Neural progenitor cell (in vitro differentiated cells): ENCODE measurements around the gene FAM131B.

ENCODE experiments used
- EZH2 ChIP-seq: fragments of 200-600 bp; sonication (generic); IDR thresholded peaks from 2 replicates; pipeline ENCODE4 v1.6.1; 2017; ENCODE audit warnings: antibody characterized with exemption, mild to moderate bottlenecking, moderate library complexity
- EZH2phosphoT487 ChIP-seq: fragments of 200-600 bp; sonication (generic); IDR thresholded peaks from 2 replicates; pipeline ENCODE4 v1.6.1; 2017; ENCODE audit warnings: antibody characterized with exemption
- TF ChIP-seq, protein P1 (sequence below): fragments of 200-600 bp; sonication (generic); IDR thresholded peaks from 2 replicates; pipeline ENCODE4 v1.5.1; 2017; ENCODE audit warnings: antibody characterized with exemption, mild to moderate bottlenecking

DNA sequence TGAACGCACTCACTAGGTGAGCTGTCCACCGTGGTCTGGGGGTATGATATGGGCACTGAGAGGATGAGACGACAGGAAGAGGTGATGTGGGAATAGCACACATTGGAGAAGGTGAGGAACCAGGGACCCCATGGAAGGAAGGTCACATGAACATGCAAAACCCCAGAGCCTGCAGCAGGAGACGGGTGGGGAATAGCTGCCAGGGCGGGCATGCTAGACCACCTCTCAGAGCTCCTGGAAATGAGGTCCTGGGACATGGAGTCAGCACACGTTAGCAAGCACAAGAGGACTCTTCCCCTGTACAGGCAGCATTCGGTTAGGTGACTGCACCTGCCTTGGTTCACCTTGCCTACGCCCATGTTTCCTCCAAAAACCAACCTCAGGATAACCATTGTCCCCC is 8.1 kb downstream of the FAM131B start:
- TF ChIP-seq, protein P1, sequence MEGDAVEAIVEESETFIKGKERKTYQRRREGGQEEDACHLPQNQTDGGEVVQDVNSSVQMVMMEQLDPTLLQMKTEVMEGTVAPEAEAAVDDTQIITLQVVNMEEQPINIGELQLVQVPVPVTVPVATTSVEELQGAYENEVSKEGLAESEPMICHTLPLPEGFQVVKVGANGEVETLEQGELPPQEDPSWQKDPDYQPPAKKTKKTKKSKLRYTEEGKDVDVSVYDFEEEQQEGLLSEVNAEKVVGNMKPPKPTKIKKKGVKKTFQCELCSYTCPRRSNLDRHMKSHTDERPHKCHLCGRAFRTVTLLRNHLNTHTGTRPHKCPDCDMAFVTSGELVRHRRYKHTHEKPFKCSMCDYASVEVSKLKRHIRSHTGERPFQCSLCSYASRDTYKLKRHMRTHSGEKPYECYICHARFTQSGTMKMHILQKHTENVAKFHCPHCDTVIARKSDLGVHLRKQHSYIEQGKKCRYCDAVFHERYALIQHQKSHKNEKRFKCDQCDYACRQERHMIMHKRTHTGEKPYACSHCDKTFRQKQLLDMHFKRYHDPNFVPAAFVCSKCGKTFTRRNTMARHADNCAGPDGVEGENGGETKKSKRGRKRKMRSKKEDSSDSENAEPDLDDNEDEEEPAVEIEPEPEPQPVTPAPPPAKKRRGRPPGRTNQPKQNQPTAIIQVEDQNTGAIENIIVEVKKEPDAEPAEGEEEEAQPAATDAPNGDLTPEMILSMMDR: no peak
- TF ChIP-seq EZH2phosphoT487 (no peak), EZH2 (no peak)
